ENCODE measurements around the gene DIS3L.

The DIS3L gene

DNA sequence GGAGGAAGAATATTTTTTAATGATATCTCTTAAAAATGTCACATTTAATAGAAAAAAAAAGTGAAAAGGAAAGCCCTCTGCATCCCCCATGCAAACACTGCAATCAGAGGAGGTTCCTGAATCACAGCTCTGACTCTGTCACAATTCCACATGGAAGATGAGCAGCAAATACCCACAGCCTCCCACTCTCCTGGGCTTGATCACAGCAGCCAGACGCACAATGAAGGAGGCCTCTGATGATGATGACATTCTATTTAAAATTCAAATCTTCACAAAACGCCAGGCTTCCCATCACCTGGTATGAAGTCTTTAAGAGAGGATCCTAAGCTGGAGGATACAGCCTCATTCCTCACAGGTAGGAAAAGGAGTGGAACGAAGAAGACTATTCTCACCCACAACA, 9.1 kb upstream of the DIS3L start:
- H3K27me3 ChIP-seq (ENCODE audit: control insufficient read depth, insufficient read depth, low read length): no peaks in the 10 kb centered on the region
- no peaks in the 10 kb centered on the region for H3K36me3 ChIP-seq (ENCODE audit: control insufficient read depth, insufficient read depth, low read length)
- H3K4me3 ChIP-seq (ENCODE audit: low read depth, low read length): no peak overlapping the region
- no peak overlapping the region for H3K27ac ChIP-seq (ENCODE audit: low read depth, low read length)
- H3K9me3 ChIP-seq (ENCODE audit: control insufficient read depth, insufficient read depth, low read length): no peaks in the 10 kb centered on the region
- H3K9ac ChIP-seq (ENCODE audit: low read depth, low read length): no peak overlapping the region
- no peaks in the 10 kb centered on the region for H3K4me1 ChIP-seq (ENCODE audit: control insufficient read depth, insufficient read depth, low read length)

DNA sequence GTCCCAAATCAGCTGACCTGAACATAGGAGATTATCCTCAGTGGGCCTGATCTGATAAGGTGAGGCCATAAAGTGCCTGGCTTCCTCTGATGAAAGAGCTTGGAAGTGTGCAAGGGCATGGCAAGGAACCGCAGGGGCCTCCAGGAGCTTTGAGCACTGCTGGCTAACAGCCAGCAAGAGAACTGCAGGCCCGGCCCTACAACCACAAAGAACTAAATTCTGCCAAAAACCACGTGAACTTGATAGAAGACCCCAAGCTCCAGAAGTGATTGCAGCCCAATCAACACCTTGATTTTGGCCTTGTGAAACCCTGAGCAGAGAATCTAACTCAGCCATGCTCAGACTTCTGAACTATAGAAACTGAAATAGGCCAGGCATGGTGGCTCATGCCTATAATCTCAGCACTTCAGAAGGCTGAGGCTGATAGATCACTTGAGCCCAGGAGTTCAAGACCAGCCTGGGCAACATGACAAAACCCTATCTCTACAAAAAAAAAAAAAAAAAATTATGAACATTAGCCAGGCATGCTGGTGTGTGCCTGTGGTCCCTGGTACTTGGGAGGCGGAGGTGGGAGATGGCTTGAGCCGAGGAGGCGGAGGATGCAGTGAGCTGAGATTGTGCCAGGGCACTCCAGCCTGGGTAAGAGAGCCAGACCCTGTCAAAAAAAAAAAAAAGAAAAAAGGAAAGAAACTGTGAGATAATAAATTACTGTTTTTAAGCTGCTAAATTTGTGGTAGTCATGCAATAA, 7.7 kb upstream of the DIS3L start:
- H3K4me3 ChIP-seq (ENCODE audit: low read depth, low read length): no peak overlapping the region
- H3K27me3 ChIP-seq (ENCODE audit: control insufficient read depth, insufficient read depth, low read length): no peaks in the 10 kb centered on the region
- H3K4me1 ChIP-seq (ENCODE audit: control insufficient read depth, insufficient read depth, low read length): no peaks in the 10 kb centered on the region
- no peaks in the 10 kb centered on the region for H3K9me3 ChIP-seq (ENCODE audit: control insufficient read depth, insufficient read depth, low read length)
- H3K36me3 ChIP-seq (ENCODE audit: control insufficient read depth, insufficient read depth, low read length): no peaks in the 10 kb centered on the region
- no peak overlapping the region for H3K9ac ChIP-seq (ENCODE audit: low read depth, low read length)
- no peak overlapping the region for H3K27ac ChIP-seq (ENCODE audit: low read depth, low read length)

DNA sequence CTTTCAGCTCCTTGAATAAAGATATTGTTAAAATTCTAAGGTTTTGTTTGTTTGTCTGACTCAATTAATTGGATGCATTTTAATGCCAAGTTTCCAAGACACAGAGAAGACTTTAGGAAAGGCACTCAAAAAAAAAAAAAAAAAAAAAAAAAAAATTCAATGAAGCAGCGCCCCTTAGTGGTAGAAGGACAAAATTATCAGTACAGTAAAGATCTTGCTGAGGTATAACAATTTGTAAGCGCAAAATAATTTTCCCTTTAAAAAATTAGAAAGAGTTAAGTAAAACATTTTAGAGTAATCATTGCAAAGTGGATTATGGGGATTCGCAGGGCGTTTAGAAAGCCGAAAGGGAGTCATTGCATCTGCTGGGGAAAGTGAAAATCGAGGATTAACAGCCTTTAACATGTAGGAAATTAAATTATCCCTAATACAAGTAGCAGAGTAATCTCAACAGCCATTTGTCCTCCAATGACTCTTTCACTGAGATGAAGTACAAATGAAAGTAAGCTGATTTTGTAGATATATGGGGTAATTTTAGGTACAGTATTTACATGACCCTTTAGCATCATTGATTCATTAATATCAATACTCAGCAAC, 5.8 kb upstream of the DIS3L start:
- H3K27me3 ChIP-seq (ENCODE audit: control insufficient read depth, insufficient read depth, low read length): no peaks in the 10 kb centered on the region
- H3K4me3 ChIP-seq (ENCODE audit: low read depth, low read length): no peak overlapping the region
- H3K9me3 ChIP-seq (ENCODE audit: control insufficient read depth, insufficient read depth, low read length): no peaks in the 10 kb centered on the region
- H3K9ac ChIP-seq (ENCODE audit: low read depth, low read length): no peak overlapping the region
- no peak overlapping the region for H3K27ac ChIP-seq (ENCODE audit: low read depth, low read length)
- no peaks in the 10 kb centered on the region for H3K36me3 ChIP-seq (ENCODE audit: control insufficient read depth, insufficient read depth, low read length)
- no peaks in the 10 kb centered on the region for H3K4me1 ChIP-seq (ENCODE audit: control insufficient read depth, insufficient read depth, low read length)

DNA sequence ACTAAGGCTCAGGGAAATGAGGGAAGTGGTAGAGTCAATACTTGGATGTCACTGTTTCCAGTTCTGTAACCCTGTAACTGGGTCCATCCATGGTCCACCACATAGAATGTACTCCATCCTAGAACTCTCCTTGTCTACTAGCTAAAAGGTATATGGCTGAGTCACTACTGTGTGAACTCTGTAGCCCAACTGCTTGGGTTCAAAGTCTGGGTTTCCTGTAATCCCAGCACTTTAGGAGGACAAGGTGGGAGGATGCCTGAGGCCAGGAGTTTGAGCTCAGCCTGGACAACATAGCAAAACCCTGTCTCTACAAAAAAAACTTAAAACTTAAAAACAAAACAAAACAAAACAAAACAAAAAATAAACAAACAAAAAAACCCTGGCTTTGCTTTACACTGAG, 5.3 kb upstream of the DIS3L start:
- Histone ChIP-seq H3K4me3 (ENCODE audit: low read depth, low read length) (no peak overlapping the region), H3K9ac (ENCODE audit: low read depth, low read length) (no peak overlapping the region), H3K4me1 (ENCODE audit: control insufficient read depth, insufficient read depth, low read length) (no peaks in the 10 kb centered on the region), H3K27me3 (ENCODE audit: control insufficient read depth, insufficient read depth, low read length) (no peaks in the 10 kb centered on the region), H3K9me3 (ENCODE audit: control insufficient read depth, insufficient read depth, low read length) (no peaks in the 10 kb centered on the region), H3K27ac (ENCODE audit: low read depth, low read length) (no peak overlapping the region), H3K36me3 (ENCODE audit: control insufficient read depth, insufficient read depth, low read length) (no peaks in the 10 kb centered on the region)

DNA sequence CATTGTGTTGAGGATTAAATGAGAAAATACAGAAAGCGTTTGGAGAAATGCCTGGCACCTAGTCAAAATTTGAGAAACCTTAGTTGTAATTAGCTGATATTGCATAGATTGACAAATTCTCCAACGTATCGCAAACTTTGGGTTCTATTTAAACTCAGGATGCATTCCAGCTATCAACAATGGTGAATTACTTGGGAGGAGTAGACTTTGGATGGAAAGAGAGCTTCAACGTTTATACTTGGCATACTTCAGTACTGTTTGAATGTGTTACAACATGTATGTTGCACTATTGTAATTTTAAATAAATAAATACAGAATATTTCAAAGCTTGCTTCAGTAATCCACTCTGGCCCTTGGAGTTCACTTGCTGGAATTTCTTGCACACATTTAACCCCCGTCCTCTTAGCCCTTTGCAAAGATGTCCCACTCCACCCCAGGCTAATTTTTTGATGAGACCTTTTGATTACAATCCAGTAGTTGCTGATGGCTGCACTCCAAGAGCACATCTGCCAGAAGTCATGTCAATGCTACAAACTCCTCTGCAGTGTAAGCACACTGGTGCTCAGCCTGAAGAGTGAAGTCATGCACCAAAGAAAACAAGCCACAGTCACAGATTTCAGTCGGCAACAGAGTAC, 4.7 kb upstream of the DIS3L start:
- H3K9ac ChIP-seq (ENCODE audit: low read depth, low read length): no peak overlapping the region
- no peaks in the 10 kb centered on the region for H3K9me3 ChIP-seq (ENCODE audit: control insufficient read depth, insufficient read depth, low read length)
- no peaks in the 10 kb centered on the region for H3K27me3 ChIP-seq (ENCODE audit: control insufficient read depth, insufficient read depth, low read length)
- no peak overlapping the region for H3K27ac ChIP-seq (ENCODE audit: low read depth, low read length)
- H3K4me3 ChIP-seq (ENCODE audit: low read depth, low read length): no peak overlapping the region
- no peaks in the 10 kb centered on the region for H3K36me3 ChIP-seq (ENCODE audit: control insufficient read depth, insufficient read depth, low read length)
- H3K4me1 ChIP-seq (ENCODE audit: control insufficient read depth, insufficient read depth, low read length): no peaks in the 10 kb centered on the region

DNA sequence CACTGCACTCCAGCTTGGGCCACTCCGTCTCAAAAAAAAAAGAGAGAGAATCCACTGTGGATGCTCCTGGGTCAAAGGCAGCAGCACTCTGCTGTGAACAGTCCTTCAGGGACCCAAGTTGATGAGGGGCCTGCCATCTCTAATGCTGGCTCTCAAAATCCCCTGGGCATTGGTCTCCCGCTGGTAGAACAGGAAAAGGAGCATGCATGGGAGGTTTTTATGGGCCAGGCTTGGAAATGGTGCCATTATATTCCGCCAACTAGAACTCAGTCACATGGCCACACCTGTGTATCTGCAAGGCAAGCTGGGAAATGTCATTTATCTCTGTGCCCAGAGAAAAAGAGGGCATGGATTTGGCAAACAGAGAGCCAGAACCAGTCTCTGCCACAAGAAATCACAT, 3.4 kb upstream of the DIS3L start:
- Histone ChIP-seq H3K9ac (ENCODE audit: low read depth, low read length) (no peak overlapping the region), H3K4me1 (ENCODE audit: control insufficient read depth, insufficient read depth, low read length) (peaks cover 12% of the 10 kb centered on the region), H3K27me3 (ENCODE audit: control insufficient read depth, insufficient read depth, low read length) (no peaks in the 10 kb centered on the region), H3K27ac (ENCODE audit: low read depth, low read length) (no peak overlapping the region), H3K4me3 (ENCODE audit: low read depth, low read length) (no peak overlapping the region), H3K9me3 (ENCODE audit: control insufficient read depth, insufficient read depth, low read length) (no peaks in the 10 kb centered on the region), H3K36me3 (ENCODE audit: control insufficient read depth, insufficient read depth, low read length) (no peaks in the 10 kb centered on the region)

DNA sequence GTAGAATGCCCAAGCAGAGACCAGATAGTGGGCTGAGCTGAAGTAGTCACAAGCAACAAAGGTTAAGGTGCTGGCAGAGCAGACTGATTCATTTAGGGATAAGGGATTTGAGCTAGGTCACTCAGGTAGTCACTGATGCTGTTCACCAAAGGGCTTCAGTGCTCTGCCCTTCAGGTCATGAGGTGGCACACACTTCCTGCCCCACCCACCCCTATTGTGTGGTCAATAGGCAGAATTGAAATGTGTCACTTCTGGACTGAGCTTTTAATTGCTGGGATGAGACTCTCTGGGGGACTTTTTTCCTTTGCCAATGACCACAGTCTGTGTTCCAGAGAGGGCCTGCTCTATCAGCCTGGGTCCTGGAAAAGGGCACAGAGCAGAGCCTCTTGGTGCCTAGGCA, 2.9 kb upstream of the DIS3L start:
- Histone ChIP-seq H3K4me3 (ENCODE audit: low read depth, low read length) (no peak overlapping the region), H3K9me3 (ENCODE audit: control insufficient read depth, insufficient read depth, low read length) (no peaks in the 10 kb centered on the region), H3K4me1 (ENCODE audit: control insufficient read depth, insufficient read depth, low read length) (peaks cover 17% of the 10 kb centered on the region), H3K36me3 (ENCODE audit: control insufficient read depth, insufficient read depth, low read length) (no peaks in the 10 kb centered on the region), H3K27me3 (ENCODE audit: control insufficient read depth, insufficient read depth, low read length) (no peaks in the 10 kb centered on the region), H3K27ac (ENCODE audit: low read depth, low read length) (no peak overlapping the region), H3K9ac (ENCODE audit: low read depth, low read length) (no peak overlapping the region)

DNA sequence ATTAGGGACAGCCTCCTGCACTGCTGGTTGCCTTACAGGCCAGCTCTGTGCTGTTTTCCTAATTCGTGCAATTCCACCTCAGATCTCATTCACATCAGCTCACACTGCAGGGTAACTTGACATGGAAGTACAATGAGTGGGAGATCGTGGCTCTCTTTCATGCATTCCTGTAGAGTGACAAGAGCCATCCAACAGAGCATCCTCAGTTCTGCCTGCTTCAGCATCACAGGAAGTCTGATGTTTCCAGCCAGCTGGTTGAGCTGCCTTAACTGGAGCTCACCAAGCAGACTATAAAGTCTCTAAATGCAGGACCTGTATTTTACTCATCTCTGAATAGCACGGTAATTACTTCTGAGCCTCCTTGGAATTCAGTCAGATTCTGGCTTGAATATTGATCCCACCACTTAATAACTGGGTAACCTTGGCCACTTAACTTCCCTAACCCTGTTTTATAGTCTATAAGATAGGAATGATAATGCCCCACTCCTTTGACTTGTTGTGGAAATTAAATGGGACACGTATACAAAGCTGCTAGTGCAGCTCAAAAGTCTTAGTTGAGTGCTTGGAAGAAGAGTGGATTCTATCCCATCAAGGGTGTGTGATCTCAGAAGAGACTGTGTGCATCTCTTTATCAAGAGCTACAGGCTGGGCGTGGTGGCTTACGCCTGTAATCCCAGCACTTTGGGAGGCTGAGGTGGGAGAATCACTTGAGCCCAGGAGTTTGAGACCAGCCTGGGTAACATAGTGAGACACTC, 1.4 kb upstream of the DIS3L start:
- H3K27ac ChIP-seq (ENCODE audit: low read depth, low read length): no peak overlapping the region
- H3K9ac ChIP-seq (ENCODE audit: low read depth, low read length): no peak overlapping the region
- H3K4me3 ChIP-seq (ENCODE audit: low read depth, low read length): no peak overlapping the region
- H3K9me3 ChIP-seq (ENCODE audit: control insufficient read depth, insufficient read depth, low read length): no peaks in the 10 kb centered on the region
- no peaks in the 10 kb centered on the region for H3K36me3 ChIP-seq (ENCODE audit: control insufficient read depth, insufficient read depth, low read length)
- H3K4me1 ChIP-seq (ENCODE audit: control insufficient read depth, insufficient read depth, low read length): peaks cover 19% of the 10 kb centered on the region
- no peaks in the 10 kb centered on the region for H3K27me3 ChIP-seq (ENCODE audit: control insufficient read depth, insufficient read depth, low read length)

DNA sequence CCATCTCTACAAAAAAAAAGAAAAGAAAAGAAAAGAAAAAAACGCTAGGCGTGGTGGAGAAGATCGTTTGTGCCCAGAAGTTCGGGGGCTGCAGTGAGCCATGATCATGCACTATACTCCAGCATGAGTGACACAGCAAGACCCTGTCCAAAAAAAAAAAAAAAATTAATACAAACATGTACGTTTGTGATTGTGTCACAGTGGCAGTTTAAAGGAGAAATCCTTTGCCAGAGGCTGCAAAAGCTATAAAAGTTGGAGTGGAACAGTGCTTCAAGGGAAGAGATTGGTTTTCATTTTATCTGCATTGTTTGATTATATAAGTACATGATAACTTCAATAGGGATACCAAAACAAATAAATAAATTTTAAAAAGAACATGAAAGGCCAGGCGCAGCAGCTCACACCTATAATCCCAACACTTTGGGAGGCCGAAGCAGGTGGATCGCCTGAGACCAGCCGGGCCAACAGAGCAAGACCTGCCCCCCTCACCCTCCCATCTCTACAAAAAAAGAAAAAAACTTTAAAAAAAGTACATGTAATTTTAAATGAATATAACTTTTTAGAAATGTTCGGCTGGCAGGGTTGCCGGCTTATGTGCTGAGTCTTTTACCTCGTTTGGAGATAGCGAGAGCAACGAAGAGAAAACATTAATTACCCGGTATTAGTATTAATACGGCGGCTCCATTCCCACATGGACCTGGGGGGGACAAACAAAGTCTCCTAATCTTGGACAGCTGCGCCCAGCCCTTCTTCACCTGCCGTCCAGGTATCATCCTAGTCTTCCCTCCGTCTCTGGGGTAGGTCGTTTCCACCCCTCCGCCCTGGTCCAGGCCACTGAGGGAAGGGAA, 573 bp upstream of the DIS3L start:
- no peaks in the 10 kb centered on the region for H3K27me3 ChIP-seq (ENCODE audit: control insufficient read depth, insufficient read depth, low read length)

DNA sequence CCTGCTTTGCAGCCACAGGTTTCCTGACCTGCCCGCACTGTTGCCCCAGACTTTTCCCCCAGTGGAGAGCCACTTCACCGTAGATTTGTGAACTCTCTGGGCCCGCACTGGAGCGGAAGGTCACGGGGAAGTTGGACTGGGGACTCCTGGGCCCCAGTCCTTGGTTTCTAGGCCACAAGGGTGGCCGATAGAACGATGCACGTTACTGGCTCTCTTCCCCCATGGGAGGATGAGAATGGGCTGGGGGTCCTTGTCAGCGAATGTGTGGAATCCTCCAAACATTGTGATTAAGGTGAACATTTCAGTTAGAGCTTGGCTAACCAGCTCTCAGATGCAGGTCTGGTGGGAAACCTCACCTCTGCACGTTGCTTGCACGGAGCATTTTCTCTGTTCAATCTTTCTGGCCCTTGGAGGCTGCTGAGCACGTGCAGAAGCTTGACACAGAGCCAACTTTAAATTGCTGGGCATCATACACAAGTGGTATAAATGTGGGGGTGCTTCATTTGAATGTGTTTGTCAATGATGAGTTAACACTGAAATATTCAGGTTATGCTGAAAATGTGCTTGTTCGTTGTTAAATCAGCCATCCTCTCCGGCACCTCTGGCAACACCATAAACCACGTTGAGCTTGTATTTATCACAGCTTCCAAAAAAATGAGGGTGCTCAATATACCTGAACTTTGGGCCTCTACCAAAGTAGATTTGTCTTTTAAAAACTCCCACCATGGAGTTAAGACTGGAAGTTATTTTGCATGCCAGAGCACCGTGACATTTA, 976 bp downstream of the DIS3L start:
- Histone ChIP-seq H3K4me1 (ENCODE audit: control insufficient read depth, insufficient read depth, low read length) (peaks cover 19% of the 10 kb centered on the region), H3K36me3 (ENCODE audit: control insufficient read depth, insufficient read depth, low read length) (no peaks in the 10 kb centered on the region), H3K27ac (ENCODE audit: low read depth, low read length) (peak overlapping the region; percentile 87), H3K27me3 (ENCODE audit: control insufficient read depth, insufficient read depth, low read length) (no peaks in the 10 kb centered on the region), H3K9ac (ENCODE audit: low read depth, low read length) (peak overlapping the region; percentile 67), H3K4me3 (ENCODE audit: low read depth, low read length) (peak overlapping the region; percentile 70), H3K9me3 (ENCODE audit: control insufficient read depth, insufficient read depth, low read length) (no peaks in the 10 kb centered on the region)

More for the DNA sequence above, 573 bp upstream of the DIS3L start:
- H3K9ac ChIP-seq (ENCODE audit: low read depth, low read length): peak overlapping the region; percentile 71
- peak overlapping the region; percentile 87 for H3K27ac ChIP-seq (ENCODE audit: low read depth, low read length)
- H3K4me3 ChIP-seq (ENCODE audit: low read depth, low read length): peak overlapping the region; percentile 70
- no peaks in the 10 kb centered on the region for H3K36me3 ChIP-seq (ENCODE audit: control insufficient read depth, insufficient read depth, low read length)
- peaks cover 19% of the 10 kb centered on the region for H3K4me1 ChIP-seq (ENCODE audit: control insufficient read depth, insufficient read depth, low read length)
- H3K9me3 ChIP-seq (ENCODE audit: control insufficient read depth, insufficient read depth, low read length): no peaks in the 10 kb centered on the region
